Small intestine (tissue), 7 donors: ENCODE data around the gene STOM. TPM values are rescaled to one million over a fixed set of nuclear protein-coding genes. Genes with fewer than 3 reads are reported as not detected.
"Not testable (repeated sequence)": the region's sequence is repeated elsewhere in the genome, so short reads cannot be mapped to it uniquely, and the experiment has no call there.

ENCODE experiments used
- DNase-seq, 2 donors: peaks; one replicate each; pipeline versions ENCODE4 v3.0.0 to v3.0.0-alpha.2; 2013
- FAIRE-seq: peaks from 2 replicates; lab custom pipeline; 2012; peaks lifted over from hg19 to GRCh38; lab: Jason Lieb, UNC
- H3K27ac ChIP-seq, 3 donors: one replicate each; pipeline ENCODE4 v1.5.1; 2013; ENCODE audit warnings: low read length in 2 of 3, mild to moderate bottlenecking in 2 of 3, control low read depth in 1 of 3, inconsistent platforms in 1 of 3, low read depth in 1 of 3, moderate library complexity in 1 of 3
- H3K27me3 ChIP-seq, 3 donors: one replicate each; pipeline ENCODE4 v1.6.1; 2013; ENCODE audit warnings: low read length in 3 of 3, inconsistent platforms in 1 of 3; ENCODE audit not compliant: control insufficient read depth in 3 of 3, insufficient read depth in 3 of 3
- H3K36me3 ChIP-seq, 3 donors: one replicate each; pipeline ENCODE4 v1.6.1; 2013; ENCODE audit warnings: low read length in 3 of 3, inconsistent platforms in 1 of 3, low read depth in 1 of 3, mild to moderate bottlenecking in 1 of 3, moderate library complexity in 1 of 3; ENCODE audit not compliant: control insufficient read depth in 3 of 3, insufficient read depth in 2 of 3
- H3K4me1 ChIP-seq, 3 donors: one replicate each; pipeline ENCODE4 v1.6.1; 2013; ENCODE audit warnings: low read length in 2 of 3, inconsistent platforms in 1 of 3, low read depth in 1 of 3, mild to moderate bottlenecking in 1 of 3, moderate library complexity in 1 of 3; ENCODE audit not compliant: control insufficient read depth in 3 of 3, insufficient read depth in 2 of 3
- H3K4me3 ChIP-seq, 3 donors: one replicate each; pipeline ENCODE4 v1.5.1; 2013; ENCODE audit warnings: low read length in 3 of 3, control low read depth in 1 of 3, inconsistent platforms in 1 of 3, low read depth in 1 of 3, mild to moderate bottlenecking in 1 of 3, moderate library complexity in 1 of 3
- H3K9me3 ChIP-seq, 2 donors: one replicate each; pipeline ENCODE4 v1.6.1; 2013; ENCODE audit warnings: low read depth in 1 of 2, low read length in 1 of 2; ENCODE audit not compliant: control insufficient read depth in 2 of 2, insufficient read depth in 1 of 2
- WGBS, 3 donors: extraction: QIAGEN DNeasy Blood & Tissue Kit; methylation state at CpG; one replicate each; pipeline ENCODE4 v1.1.7; 2013; 5-methylcytosine and 5-hydroxymethylcytosine counted together
- polyA plus RNA-seq, 4 donors: library from polyadenylated mRNA; stranded (reverse) in 3 of 4; unstranded in 1 of 4; fragments of 200-250 nt in 3 of 4; fragments of 120-200 nt in 1 of 4; gene quantifications; one replicate each; pipeline versions ENCODE4 v1.2.1 to v1.2.3, GENCODE V29; 2013
- donor health status: healthy with polysubstance abuse.
- donor health status: control.
- donor health status: control.
- donor health status: Bipolar disorder and iron deficiency.
- donor health status: healthy.

The STOM gene
- polyA plus RNA-seq, 4 donors: 20.8 to 115 (median 65.9) TPM

DNA sequence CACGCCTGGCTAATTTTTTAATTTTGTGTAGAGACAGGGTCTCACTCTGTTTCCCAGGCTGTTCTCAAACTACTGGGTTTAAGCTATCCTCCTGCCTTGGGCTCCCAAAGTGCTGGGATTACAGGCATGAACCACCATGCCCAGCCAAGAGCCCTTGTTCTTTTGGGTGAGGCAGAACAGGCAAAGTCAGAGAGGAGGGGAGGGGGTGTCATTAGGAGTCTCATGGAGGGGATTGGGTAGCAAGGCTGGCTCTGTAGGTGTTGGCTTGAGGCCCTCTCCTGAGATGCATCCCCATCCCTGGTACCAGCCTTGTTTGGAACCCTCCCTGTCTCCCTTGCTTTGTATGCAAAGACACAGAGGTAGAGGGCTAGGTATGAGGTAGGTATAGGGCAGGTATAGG, 78.0 kb downstream of the STOM start:
- Histone ChIP-seq H3K27ac (peak overlapping the region in 1 of 3 donors; percentile 14), H3K27me3 (no peaks in the 10 kb centered on the region), H3K9me3 (no peaks in the 10 kb centered on the region), H3K36me3 (peaks cover 0 to 17% (median 0%) of the 10 kb centered on the region in 3 donors), H3K4me1 (peaks cover 0 to 40% (median 3%) of the 10 kb centered on the region in 3 donors), H3K4me3 (no peak overlapping the region)
- no peak for FAIRE-seq
- DNase-seq: no peak
- WGBS, 3 donors: 93 to 96% (median 96%) methylated on average over 1 of the region's 1 CpG

DNA sequence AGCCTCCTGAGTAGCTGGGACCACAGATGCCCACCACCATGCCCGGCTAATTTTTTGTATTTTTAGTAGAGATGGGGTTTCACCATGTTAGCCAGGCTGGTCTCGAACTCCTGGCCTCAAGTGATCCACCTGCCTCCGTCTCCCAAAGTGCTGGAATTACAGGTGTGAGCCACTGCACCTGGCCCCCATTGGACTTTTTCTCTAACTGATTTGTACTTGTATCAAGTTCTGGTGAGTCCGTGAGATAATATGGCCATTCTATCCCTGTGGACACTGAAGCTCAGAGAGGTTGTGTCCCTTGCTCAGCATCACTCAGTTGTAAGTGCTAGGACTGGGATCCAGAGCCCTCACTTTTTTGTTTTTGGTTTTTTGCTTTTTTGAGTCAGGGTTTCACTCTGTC, 78.5 kb downstream of the STOM start:
- DNase-seq, H3K4me3 ChIP-seq, FAIRE-seq, H3K27me3 ChIP-seq, H3K9me3 ChIP-seq, H3K27ac ChIP-seq: not testable (repeated sequence)
- Histone ChIP-seq H3K4me1 (peaks cover 0 to 41% (median 6%) of the 10 kb centered on the region in 3 donors), H3K36me3 (peaks cover 0 to 17% (median 0%) of the 10 kb centered on the region in 3 donors)
- 75 to 100% (median 84%) methylated on average over 4 of the region's 4 CpGs for WGBS, 3 donors

DNA sequence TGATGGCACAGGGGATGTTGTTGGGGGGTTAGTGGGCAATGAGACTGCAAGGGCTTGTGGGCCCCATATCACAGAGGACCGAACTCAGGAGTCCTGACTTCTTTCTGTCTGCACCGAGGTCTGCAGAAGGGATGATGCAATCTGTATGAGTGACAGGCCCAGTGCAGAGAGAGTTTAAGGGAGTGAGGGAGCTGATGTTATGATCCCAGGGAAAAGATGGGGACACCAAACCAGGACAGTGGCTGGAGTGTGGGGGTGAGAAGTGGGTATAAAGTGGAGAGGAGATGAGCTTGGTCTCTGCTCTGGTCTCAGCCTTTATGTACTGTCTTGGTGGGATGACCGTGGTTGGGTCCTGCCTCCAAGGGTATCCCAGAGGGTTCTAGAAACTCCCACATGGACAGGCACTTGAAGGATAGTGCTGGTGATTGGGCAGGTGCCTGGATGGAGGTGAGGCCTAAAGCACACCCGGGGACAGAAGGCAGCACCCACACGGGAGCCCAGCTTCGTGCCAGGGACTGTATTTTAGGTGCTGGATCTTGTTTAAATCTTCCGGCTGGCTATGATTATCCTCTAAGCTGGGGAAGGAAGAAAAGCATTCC, 80.2 kb downstream of the STOM start:
- no peaks in the 10 kb centered on the region for H3K27me3 ChIP-seq
- H3K9me3 ChIP-seq: no peaks in the 10 kb centered on the region
- H3K4me3 ChIP-seq: no peak overlapping the region
- FAIRE-seq: no peak
- DNase-seq: no peak
- H3K4me1 ChIP-seq: peaks cover 4 to 51% (median 18%) of the 10 kb centered on the region in 3 donors
- peak overlapping the region; percentile 76 to 97 (median 95) for H3K27ac ChIP-seq
- H3K36me3 ChIP-seq: peaks cover 0 to 5% (median 0%) of the 10 kb centered on the region in 3 donors
- 67 to 78% (median 69%) methylated on average over 7 of the region's 7 CpGs for WGBS, 3 donors

DNA sequence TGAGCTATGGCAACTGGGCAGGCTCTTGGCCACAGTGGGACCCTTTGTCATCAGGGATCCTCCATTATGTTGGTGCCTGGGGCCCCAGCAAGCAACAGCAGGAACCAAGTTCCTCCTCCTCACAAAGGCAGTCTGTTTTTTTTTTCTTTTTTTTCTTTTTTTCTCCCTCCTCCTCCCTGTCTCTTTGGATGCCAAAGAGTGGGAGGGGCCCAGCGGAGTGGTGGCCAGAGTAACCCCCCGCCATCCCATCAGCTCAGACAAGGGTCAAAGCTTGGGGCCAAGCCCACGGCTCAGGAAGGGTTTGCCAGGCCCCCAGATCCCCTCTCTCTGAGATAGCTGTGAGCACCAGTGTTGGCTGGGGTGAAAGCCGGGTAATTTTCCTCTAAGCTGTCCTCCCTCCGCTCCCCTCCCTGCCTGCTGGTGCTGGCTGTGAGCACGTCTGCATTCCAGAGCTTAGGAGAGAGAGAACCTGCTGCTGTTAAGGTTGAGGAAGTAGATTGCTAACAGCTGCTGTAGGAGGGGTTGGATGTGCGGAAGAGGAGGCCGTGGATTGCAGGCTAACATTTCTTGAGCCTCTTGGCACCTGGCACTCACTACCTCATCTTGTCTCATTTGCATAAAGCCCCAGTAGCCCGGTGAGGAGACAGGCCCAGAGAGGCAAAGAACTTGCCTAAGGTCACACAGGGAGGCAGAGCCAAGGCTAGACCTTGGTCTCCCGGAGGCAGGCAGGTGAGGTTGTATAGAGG, 80.9 kb downstream of the STOM start:
- H3K4me1 ChIP-seq: peaks cover 4 to 51% (median 25%) of the 10 kb centered on the region in 3 donors
- DNase-seq (peak; percentile 79 to 83), FAIRE-seq (no peak)
- WGBS, 3 donors: 15 to 45% (median 29%) methylated on average over 10 of the region's 10 CpGs
- H3K27ac ChIP-seq: peak overlapping the region; percentile 76 to 97 (median 95)
- peaks cover 0 to 10% (median 0%) of the 10 kb centered on the region in 3 donors for H3K36me3 ChIP-seq
- no peaks in the 10 kb centered on the region for H3K27me3 ChIP-seq
- no peaks in the 10 kb centered on the region for H3K9me3 ChIP-seq
- no peak overlapping the region for H3K4me3 ChIP-seq

Other genes starting within 250 kb of the STOM start
- gene RAB14, start 168.4 kb downstream of the STOM start, polyA plus RNA-seq: 10 to 100 TPM; 36.3 to 67.8 (median 40.6) TPM
- 100 to 1,000 TPM; 154 to 380 (median 201) TPM for gene GSN, start 102.1 kb downstream of the STOM start, polyA plus RNA-seq
- 10 to 100 TPM in 1 of 4 donors, 1 to 10 TPM in 2, under 1 TPM in 1; 0.67 to 11.3 (median 6.0) TPM for gene GGTA1, start 129.6 kb upstream of the STOM start, polyA plus RNA-seq